ENCODE data around the gene GFPT1.
"Not testable (repeated sequence)": the region's sequence is repeated elsewhere in the genome, so short reads cannot be mapped to it uniquely, and the experiment has no call there.

GFPT1 gene

GRCh38 chr2:69386789-69387734, at the start of gene GFPT1:
Gene GFPT1, minus strand, starts transcription at chr2:69387227. Its CDS starts 156 bp downstream, at chr2:69387071.
- no peak for DNase-seq (ENCODE audit: low read depth, low spot score)

GRCh38 chr2:69436596-69436937, 49.5 kb upstream of the GFPT1 start:
- no peak for DNase-seq (ENCODE audit: low read depth, low spot score)

- no peak for DNase-seq (ENCODE audit: low read depth, low spot score)
Measured at GRCh38 chr2:69434753-69435152, 47.7 kb upstream of the GFPT1 start.

GRCh38 chr2:69429491-69430183, 42.6 kb upstream of the GFPT1 start:
- DNase-seq (ENCODE audit: low read depth, low spot score) = no peak

- DNase-seq (ENCODE audit: low read depth, low spot score) = no peak
Measured at GRCh38 chr2:69428981-69429380, 42.0 kb upstream of the GFPT1 start.

GRCh38 chr2:69424419-69424818, 37.4 kb upstream of the GFPT1 start:
- no peak for DNase-seq (ENCODE audit: low read depth, low spot score)

GRCh38 chr2:69422198-69422597, 35.2 kb upstream of the GFPT1 start:
- no peak for DNase-seq (ENCODE audit: low read depth, low spot score)

- DNase-seq (ENCODE audit: low read depth, low spot score) = not testable (repeated sequence)
Measured at GRCh38 chr2:69419111-69419510, 32.1 kb upstream of the GFPT1 start.

GRCh38 chr2:69416147-69416546, 29.1 kb upstream of the GFPT1 start:
- no peak for DNase-seq (ENCODE audit: low read depth, low spot score)

- no peak for DNase-seq (ENCODE audit: low read depth, low spot score)
Measured at GRCh38 chr2:69411120-69411519, 24.1 kb upstream of the GFPT1 start.

GRCh38 chr2:69405306-69405705, 18.3 kb upstream of the GFPT1 start:
- DNase-seq (ENCODE audit: low read depth, low spot score) = no peak

- no peak for DNase-seq (ENCODE audit: low read depth, low spot score)
Measured at GRCh38 chr2:69400121-69400520, 13.1 kb upstream of the GFPT1 start.

- no peak for DNase-seq (ENCODE audit: low read depth, low spot score)
Measured at GRCh38 chr2:69397234-69397633, 10.2 kb upstream of the GFPT1 start.

- no peak for DNase-seq (ENCODE audit: low read depth, low spot score)
Measured at GRCh38 chr2:69395866-69396265, 8.8 kb upstream of the GFPT1 start.

- no peak for DNase-seq (ENCODE audit: low read depth, low spot score)
Measured at GRCh38 chr2:69393963-69394362, 6.9 kb upstream of the GFPT1 start.

- DNase-seq (ENCODE audit: low read depth, low spot score) = no peak
Measured at GRCh38 chr2:69390471-69390870, 3.4 kb upstream of the GFPT1 start.

- no peak for DNase-seq (ENCODE audit: low read depth, low spot score)
Measured at GRCh38 chr2:69390001-69390400, 3.0 kb upstream of the GFPT1 start.

GRCh38 chr2:69389271-69389670, 2.2 kb upstream of the GFPT1 start:
- no peak for DNase-seq (ENCODE audit: low read depth, low spot score)

GRCh38 chr2:69387770-69388481, 899 bp upstream of the GFPT1 start:
- no peak for DNase-seq (ENCODE audit: low read depth, low spot score)

GRCh38 chr2:69386360-69386759, 667 bp downstream of the GFPT1 start:
- DNase-seq (ENCODE audit: low read depth, low spot score) = no peak

GRCh38 chr2:69385443-69386151, 1.4 kb downstream of the GFPT1 start:
- DNase-seq (ENCODE audit: low read depth, low spot score) = no peak

GRCh38 chr2:69384618-69385081, 2.4 kb downstream of the GFPT1 start:
- DNase-seq (ENCODE audit: low read depth, low spot score) = no peak
